GM12878 (cell line): Measurements from ENCODE around the gene BEGAIN. TPM values are rescaled to one million over a fixed set of nuclear protein-coding genes. Genes with fewer than 3 reads are reported as not detected.

Experiments used
- ATAC-seq: fragments of 200-7000 bp; cut with Tn5 transposase; 3 replicates; pipeline ENCODE4 v1.9.1; 2020; ENCODE audit warnings: mild to moderate bottlenecking, moderate library complexity
- BruUV-seq: library from RNA; stranded (reverse); fragments of 400-500 nt; replicated peaks from 2 replicates; lab custom pipeline; 2021; lab: Mats Ljungman, UMichigan
- CTCF ChIA-PET: fragments of 300-600 bp; sonication (Branson Sonifier 250); formaldehyde crosslinking; extraction: SDS; loops from one replicate; lab custom pipeline; 2021; ENCODE audit warnings: inconsistent platforms; lab: Yijun Ruan, JAX
- POLR2A ChIA-PET: fragments of 350-600 bp; formaldehyde crosslinking; extraction: SDS; loops from one replicate; lab custom pipeline; 2021; ENCODE audit warnings: inconsistent platforms; lab: Charles Lee
- RAD21 ChIA-PET: fragments of 300-600 bp; sonication (Branson Sonifier 250); formaldehyde crosslinking; loops from one replicate; lab custom pipeline; 2023; ENCODE audit warnings: antibody characterized with exemption; ENCODE audit not compliant: unreplicated experiment; lab: Charles Lee
- SMC1A ChIA-PET: fragments of 300-600 bp; sonication (Branson Sonifier 250); formaldehyde crosslinking; loops from one replicate; lab custom pipeline; 2023; ENCODE audit not compliant: unreplicated experiment, uncharacterized antibody; lab: Charles Lee
- DNase-seq: peaks from one replicate; pipeline ENCODE4 v3.0.0-alpha.2; 2011; ENCODE audit warnings: low read depth, low spot score
- FAIRE-seq: peaks from 3 replicates; lab custom pipeline; 2011; peaks lifted over from hg19 to GRCh38; lab: Jason Lieb, UNC
- H2AFZ ChIP-seq: 2 replicates; pipeline ENCODE4 v1.6.0; 2011; ENCODE audit warnings: low read depth, low read length, control low read depth; ENCODE audit not compliant: control insufficient read depth
- H3K27ac ChIP-seq: 2 replicates; pipeline ENCODE4 v1.5.1; 2011; ENCODE audit warnings: control low read depth; ENCODE audit not compliant: control insufficient read depth, insufficient read depth
- H3K27me3 ChIP-seq, 2 experiments: replicated peaks in 1 of 2; 2 replicates each; pipeline versions ENCODE4 v1.6.0 to v1.6.1; 2011; ENCODE audit warnings: low read length in 1 of 2; ENCODE audit not compliant: control insufficient read depth in 2 of 2, insufficient read depth in 2 of 2
- H3K36me3 ChIP-seq, 2 experiments: 2 replicates each; pipeline ENCODE4 v1.5.1; 2011; ENCODE audit warnings: low read length in 1 of 2; ENCODE audit not compliant: control insufficient read depth in 2 of 2, insufficient read depth in 2 of 2
- H3K4me1 ChIP-seq: 2 replicates; pipeline ENCODE4 v1.6.1; 2011; ENCODE audit warnings: mild to moderate bottlenecking, low read length, moderate library complexity, mixed read lengths; ENCODE audit not compliant: control insufficient read depth, insufficient read depth
- H3K4me2 ChIP-seq: 2 replicates; pipeline ENCODE4 v1.6.0; 2011; ENCODE audit warnings: control low read depth; ENCODE audit not compliant: control insufficient read depth, insufficient read depth
- H3K4me3 ChIP-seq: fragments of 200-600 bp; sonication (generic); 2 replicates; pipeline ENCODE4 v1.5.1; 2016
- H3K79me2 ChIP-seq: 2 replicates; pipeline ENCODE4 v1.6.0; 2011; ENCODE audit warnings: low read length; ENCODE audit not compliant: control insufficient read depth, insufficient read depth
- H3K9ac ChIP-seq: 2 replicates; pipeline ENCODE4 v1.8.0; 2011; ENCODE audit warnings: low read length, control low read depth, mixed read lengths; ENCODE audit not compliant: control insufficient read depth, insufficient read depth
- H3K9me3 ChIP-seq: replicated peaks from 3 replicates; pipeline ENCODE4 v1.5.1; 2011; ENCODE audit warnings: mild to moderate bottlenecking, low read length; ENCODE audit not compliant: control insufficient read depth, insufficient read depth
- H4K20me1 ChIP-seq: 2 replicates; pipeline ENCODE4 v1.6.0; 2011; ENCODE audit not compliant: control insufficient read depth, insufficient read depth
- ASH2L ChIP-seq: fragments of 300-600, 200-600 bp; sonication (generic); IDR thresholded peaks from 2 replicates; pipeline ENCODE4 v1.6.1; 2017; ENCODE audit warnings: low read depth, mild to moderate bottlenecking, borderline replicate concordance
- HSF1 ChIP-seq: fragments of 150-350 bp; IDR thresholded peaks from 2 replicates; pipeline ENCODE4 v1.6.1; 2014; ENCODE audit warnings: mild to moderate bottlenecking, low read depth, low read length
- KAT2A ChIP-seq: conservative IDR thresholded peaks from 2 replicates; pipeline ENCODE4 v1.6.1; 2011; ENCODE audit warnings: low read depth, low read length; ENCODE audit not compliant: control insufficient read depth
- MAX ChIP-seq: IDR thresholded peaks from 2 replicates; pipeline ENCODE4 v1.6.1; 2012; ENCODE audit warnings: low read depth, low read length, improper control_type of control experiment
- MEF2A ChIP-seq: IDR thresholded peaks from 2 replicates; pipeline ENCODE4 v1.6.1; 2011; ENCODE audit warnings: low read depth, mild to moderate bottlenecking, low read length, moderate library complexity; ENCODE audit not compliant: insufficient read depth
- NFYA ChIP-seq: IDR thresholded peaks from 2 replicates; pipeline ENCODE4 v1.6.1; 2011; ENCODE audit warnings: low read depth, mild to moderate bottlenecking, low read length, improper control_type of control experiment, borderline replicate concordance
- NR2C1 ChIP-seq: fragments of 450-650 bp; IDR thresholded peaks from 2 replicates; pipeline ENCODE4 v1.6.1; 2017; ENCODE audit warnings: antibody characterized with exemption, mild to moderate bottlenecking, moderate library complexity
- NR2F1 ChIP-seq: fragments of 450-650 bp; conservative IDR thresholded peaks from 2 replicates; pipeline ENCODE4 v1.6.1; 2017; ENCODE audit warnings: mild to moderate bottlenecking
- RCOR1 ChIP-seq: conservative IDR thresholded peaks from 2 replicates; pipeline ENCODE4 v1.6.1; 2012; ENCODE audit warnings: low read depth, low read length, improper control_type of control experiment
- RELA ChIP-seq: fragments of 450-650 bp; IDR thresholded peaks from 2 replicates; pipeline ENCODE4 v1.8.0; 2014; ENCODE audit warnings: borderline replicate concordance; ENCODE audit not compliant: partially characterized antibody
- SREBF1 ChIP-seq: IDR thresholded peaks from 2 replicates; pipeline ENCODE4 v1.6.1; 2012; ENCODE audit warnings: mild to moderate bottlenecking, low read length
- ZNF24 ChIP-seq: fragments of 450-650 bp; IDR thresholded peaks from 2 replicates; pipeline ENCODE4 v1.6.1; 2017; ENCODE audit warnings: antibody characterized with exemption, mild to moderate bottlenecking
- WGBS: methylation state at CpG from one replicate; pipeline ENCODE4 v1.1.6; 2016; ENCODE audit warnings: low lambda C conversion rate; ENCODE audit not compliant: insufficient replicate concordance, insufficient coverage; ENCODE audit errors: missing lambda C conversion rate; 5-methylcytosine and 5-hydroxymethylcytosine counted together
- in situ Hi-C: fragments of 300-500 bp; cut with MboI; formaldehyde crosslinking; loops from 9 replicates; pipeline ENCODE4 v1.14.3; 2018; ENCODE audit warnings: mixed read lengths
- intact Hi-C: fragments of 100-400 bp; cut with micrococcal nuclease; formaldehyde crosslinking; loops from one replicate; pipeline ENCODE4 v1.14.2; 2022; ENCODE audit not compliant: unreplicated experiment
- polyA plus RNA-seq, 11 experiments: library from polyadenylated mRNA; depleted of rRNA in 4 of 11; unstranded in 6 of 11; stranded (reverse) in 5 of 11; fragments of >200 nt; fragmentation: Nextera tagmentation in 4 of 11; fragmentation: Illumina TruSeq in 1 of 11; extraction: Ambion mirVana in 4 of 11; extraction: Trizol in 1 of 11; gene quantifications; 1 replicate in 1 of 11; 2 replicates in 10 of 11; pipeline versions ENCODE4 v1.2.1 to v1.2.3, GENCODE V29; 2011 to 2016; ENCODE audit warnings: inconsistent platforms in 2 of 11, missing spikeins in 2 of 11, low read depth in 1 of 11
- total RNA-seq, 4 experiments: library from RNA; depleted of rRNA in 3 of 4; stranded (reverse); fragments of >200 nt in 3 of 4; fragmentation: Illumina TruSeq in 1 of 4; extraction: Trizol in 1 of 4; gene quantifications; 2 replicates each; pipeline versions ENCODE4 v1.2.1 to v1.2.3, GENCODE V29; 2013 to 2021

BEGAIN gene
- total and polyA plus RNA-seq, 10 of the 15 experiments (the other 5 are each of a cell fraction or from before 2014, with no cell fraction given): 0.01 to 0.31 (median 0.06) TPM; not detected in 5

- no peak overlapping the region for H3K4me3 ChIP-seq
- DNase-seq (no peak), FAIRE-seq (no peak), ATAC-seq (no peak)
- TF ChIP-seq MAX (no peak), MEF2A (no peak), SREBF1 (no peak)
- H3K27me3 ChIP-seq: no peaks in the 10 kb centered on the region
- CTCF ChIA-PET: interaction anchor here (2.2 kb wide), 1 partner anchor 110 kb away, joined by 10 read pairs; no protein-coding TSS in a partner anchor
- H3K4me1 ChIP-seq: no peaks in the 10 kb centered on the region
- H3K36me3 ChIP-seq: no peaks in the 10 kb centered on the region; a peak in 1 of 4 replicates
- H3K27ac ChIP-seq: no peak overlapping the region
- H3K79me2 ChIP-seq: no peaks in the 10 kb centered on the region
- no TSS peak for BruUV-seq
- 50% methylated on average over 16 of the region's 16 CpGs for WGBS
- no peaks in the 10 kb centered on the region for H3K9me3 ChIP-seq
- H2AFZ ChIP-seq: no peak overlapping the region
- in situ Hi-C loops (no loop called here), intact Hi-C loops (no loop called here)
- H3K4me2 ChIP-seq: no peak overlapping the region
- SMC1A ChIA-PET: no interaction called here
- H4K20me1 ChIP-seq: no peaks in the 10 kb centered on the region
- POLR2A ChIA-PET: no interaction called here
- RAD21 ChIA-PET: no interaction called here
- no peak overlapping the region for H3K9ac ChIP-seq
These were observed 51.7 kb downstream of the BEGAIN start for GRCh38 chr14:100535287-100536120.

- H3K27ac ChIP-seq: no peak overlapping the region
- no peaks in the 10 kb centered on the region for H3K27me3 ChIP-seq
- intact Hi-C loops (no loop called here), in situ Hi-C loops (no loop called here)
- ChIA-PET CTCF (interaction anchor here (2.2 kb wide), 1 partner anchor 111 kb away, joined by 10 read pairs; no protein-coding TSS in a partner anchor), RAD21 (no interaction called here), POLR2A (no interaction called here), SMC1A (no interaction called here)
- H3K9ac ChIP-seq: no peak overlapping the region
- H3K4me2 ChIP-seq: no peak overlapping the region
- no TSS peak for BruUV-seq
- WGBS: 41% methylated on average over 12 of the region's 13 CpGs
- no peaks in the 10 kb centered on the region for H4K20me1 ChIP-seq
- no peaks in the 10 kb centered on the region; a peak in 1 of 4 replicates for H3K36me3 ChIP-seq
- H2AFZ ChIP-seq: no peak overlapping the region
- no peaks in the 10 kb centered on the region for H3K79me2 ChIP-seq
- H3K4me3 ChIP-seq: no peak overlapping the region
- no peaks in the 10 kb centered on the region for H3K9me3 ChIP-seq
- no peak for FAIRE-seq
- no peak for DNase-seq
- ATAC-seq: no peak; the same call in 2 of the 3 replicates
- H3K4me1 ChIP-seq: no peaks in the 10 kb centered on the region
- no peak for TF ChIP-seq NR2C1
- no peak for TF ChIP-seq MAX
- TF ChIP-seq NR2F1: no peak
- no peak for TF ChIP-seq NFYA
- TF ChIP-seq RCOR1: no peak
- no peak for TF ChIP-seq ASH2L
- no peak for TF ChIP-seq HSF1
- TF ChIP-seq RELA: no peak
- TF ChIP-seq KAT2A: no peak
- TF ChIP-seq ZNF24: no peak
These were observed 52.5 kb downstream of the BEGAIN start for GRCh38 chr14:100534528-100535286.
